ENCODE results near the gene PPP4R3A.

DNA sequence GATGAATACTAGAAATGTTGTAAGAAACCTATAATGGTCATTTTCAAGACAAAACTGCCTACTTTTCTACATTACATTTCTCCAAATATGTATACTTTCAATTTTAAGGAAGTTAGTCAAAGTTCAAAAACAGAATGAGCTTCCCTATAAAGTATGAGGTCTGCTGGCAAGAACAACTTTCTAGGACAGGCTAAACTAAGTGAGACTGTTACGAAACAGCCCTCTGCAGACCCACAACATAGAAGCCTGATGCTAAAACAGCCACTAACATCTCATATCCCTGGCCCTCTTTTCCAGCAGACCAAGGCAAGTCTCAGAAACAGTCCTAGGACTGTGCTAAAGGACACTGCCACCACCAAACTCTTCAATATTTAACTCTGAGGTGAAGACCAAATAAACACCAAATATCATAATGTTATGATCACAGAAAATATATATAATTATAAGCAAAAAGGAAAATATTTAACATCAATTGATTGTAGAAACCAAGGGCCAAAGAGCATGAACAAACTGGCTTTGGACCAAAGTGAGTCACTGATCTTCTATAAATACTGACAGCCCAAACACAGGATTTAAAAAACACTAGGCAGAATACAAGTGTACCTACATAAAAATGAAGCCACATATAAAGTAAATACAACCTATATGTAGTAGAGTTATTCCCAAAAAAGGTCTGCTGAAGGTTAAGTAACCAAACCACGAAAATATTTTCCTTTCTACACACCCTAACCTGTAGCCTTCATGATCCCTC lies 27.7 kb downstream of the PPP4R3A start:
- no peak for TF ChIP-seq CTCF (conservative IDR thresholded peaks at IDR 0.05; ENCODE audit: low read depth, low read length)
- TF ChIP-seq EZH2 (IDR thresholded peaks at IDR 0.05; ENCODE audit: low read length, unreplicated experiment): no peak

Data from PC-3 (cell line).